ENCODE results near the gene PTBP1.

DNA sequence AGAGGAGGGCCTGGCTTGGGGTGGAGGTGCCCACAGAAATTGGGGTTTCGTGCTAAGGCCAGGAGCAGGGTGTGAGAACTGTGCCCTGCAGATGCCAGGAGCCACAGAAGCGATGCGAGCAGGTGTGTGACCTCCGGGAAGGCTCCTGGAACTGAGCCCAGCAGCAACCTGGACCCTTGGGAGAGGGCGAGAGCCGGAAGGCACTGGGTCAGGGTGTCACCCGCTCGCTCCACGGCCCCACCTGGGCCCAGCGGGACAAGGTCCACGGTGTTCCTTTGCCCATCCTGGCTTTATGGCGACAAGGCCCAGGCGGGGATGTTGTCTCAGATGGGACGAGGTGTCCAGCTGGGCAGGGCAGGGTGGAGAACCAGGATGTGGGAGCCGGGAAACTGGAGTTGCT is 42.2 kb upstream of the PTBP1 start:
- TF ChIP-seq EZH2phosphoT487 (conservative IDR thresholded peaks at IDR 0.05; ENCODE audit: low read length), result no peak
- TF ChIP-seq, protein P1, sequence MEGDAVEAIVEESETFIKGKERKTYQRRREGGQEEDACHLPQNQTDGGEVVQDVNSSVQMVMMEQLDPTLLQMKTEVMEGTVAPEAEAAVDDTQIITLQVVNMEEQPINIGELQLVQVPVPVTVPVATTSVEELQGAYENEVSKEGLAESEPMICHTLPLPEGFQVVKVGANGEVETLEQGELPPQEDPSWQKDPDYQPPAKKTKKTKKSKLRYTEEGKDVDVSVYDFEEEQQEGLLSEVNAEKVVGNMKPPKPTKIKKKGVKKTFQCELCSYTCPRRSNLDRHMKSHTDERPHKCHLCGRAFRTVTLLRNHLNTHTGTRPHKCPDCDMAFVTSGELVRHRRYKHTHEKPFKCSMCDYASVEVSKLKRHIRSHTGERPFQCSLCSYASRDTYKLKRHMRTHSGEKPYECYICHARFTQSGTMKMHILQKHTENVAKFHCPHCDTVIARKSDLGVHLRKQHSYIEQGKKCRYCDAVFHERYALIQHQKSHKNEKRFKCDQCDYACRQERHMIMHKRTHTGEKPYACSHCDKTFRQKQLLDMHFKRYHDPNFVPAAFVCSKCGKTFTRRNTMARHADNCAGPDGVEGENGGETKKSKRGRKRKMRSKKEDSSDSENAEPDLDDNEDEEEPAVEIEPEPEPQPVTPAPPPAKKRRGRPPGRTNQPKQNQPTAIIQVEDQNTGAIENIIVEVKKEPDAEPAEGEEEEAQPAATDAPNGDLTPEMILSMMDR (IDR thresholded peaks at IDR 0.05; ENCODE audit: insufficient read depth, low read length, poor library complexity, severe bottlenecking), result no peak

All from SU-DHL-6 (cell line).